HG02884 (cell line): ENCODE data around the gene SPRY4.
"Not testable (repeated sequence)": the region's sequence is repeated elsewhere in the genome, so short reads cannot be mapped to it uniquely, and the experiment has no call there.

ENCODE experiments used
- ATAC-seq: cut with Tn5 transposase; IDR thresholded peaks from one replicate; pipeline ENCODE4 v1.9.1; 2021; ENCODE audit warnings: mild to moderate bottlenecking, moderate library complexity; ENCODE audit not compliant: unreplicated experiment

Gene SPRY4

DNA sequence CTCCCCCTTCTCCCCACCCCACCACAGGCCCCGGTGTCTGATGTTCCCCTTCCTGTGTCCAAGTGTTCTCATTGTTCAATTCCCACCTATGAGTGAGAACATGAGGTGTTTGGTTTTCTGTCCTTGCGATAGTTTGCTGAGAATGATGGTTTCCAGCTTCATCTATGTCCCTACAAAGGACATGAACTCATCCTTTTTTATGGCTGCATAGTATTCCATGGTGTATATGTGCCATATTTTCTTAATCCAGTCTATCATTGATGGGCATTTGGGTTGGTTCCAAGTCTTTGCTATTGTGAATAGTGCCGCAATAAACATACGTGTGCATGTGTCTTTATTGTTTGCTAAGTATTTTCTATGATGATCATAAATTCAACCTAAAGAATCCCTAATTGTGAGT is 60.7 kb downstream of the SPRY4 start:
- ATAC-seq = not testable (repeated sequence)

DNA sequence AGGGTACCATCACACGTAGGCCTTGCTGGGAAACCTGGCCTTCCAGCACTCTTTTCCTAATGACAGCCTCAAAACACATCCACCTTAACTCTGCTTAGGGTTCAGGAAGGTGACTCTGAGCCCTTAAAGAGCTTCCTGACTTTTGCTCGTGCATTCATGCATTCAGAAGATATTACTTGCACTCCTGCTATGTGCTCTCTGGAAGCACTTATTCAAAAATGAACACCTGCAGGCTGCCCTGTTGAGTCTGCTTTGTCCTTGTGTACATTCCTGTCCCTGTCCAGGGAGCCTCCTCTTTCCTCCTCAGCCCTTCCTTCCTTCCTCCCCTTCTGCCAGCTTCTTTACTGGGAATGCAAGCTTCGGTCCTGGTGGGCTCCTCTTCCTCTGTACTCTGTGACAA is 61.5 kb downstream of the SPRY4 start:
- ATAC-seq = no peak

DNA sequence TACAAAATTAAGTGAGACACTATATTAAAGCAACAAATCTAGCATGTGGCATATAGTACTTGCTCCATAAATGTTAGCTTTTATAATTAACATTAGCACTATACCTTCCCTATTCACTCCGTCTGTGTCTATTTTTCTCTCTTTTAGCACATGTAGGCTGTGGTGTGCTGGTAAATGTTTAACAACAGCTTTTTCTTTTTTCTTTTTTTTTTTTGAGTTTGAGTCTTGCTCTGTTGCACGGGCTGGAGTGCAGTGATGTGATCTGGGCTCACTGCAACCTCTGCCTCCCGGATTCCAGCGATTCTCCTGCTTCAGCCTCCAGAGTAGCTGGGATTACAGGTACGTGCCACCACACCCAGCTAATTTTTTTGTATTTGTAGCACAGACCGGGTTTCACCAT is 62.1 kb downstream of the SPRY4 start:
- no peak for ATAC-seq
